ENCODE results near the gene PDIA5.

The PDIA5 gene

DNA sequence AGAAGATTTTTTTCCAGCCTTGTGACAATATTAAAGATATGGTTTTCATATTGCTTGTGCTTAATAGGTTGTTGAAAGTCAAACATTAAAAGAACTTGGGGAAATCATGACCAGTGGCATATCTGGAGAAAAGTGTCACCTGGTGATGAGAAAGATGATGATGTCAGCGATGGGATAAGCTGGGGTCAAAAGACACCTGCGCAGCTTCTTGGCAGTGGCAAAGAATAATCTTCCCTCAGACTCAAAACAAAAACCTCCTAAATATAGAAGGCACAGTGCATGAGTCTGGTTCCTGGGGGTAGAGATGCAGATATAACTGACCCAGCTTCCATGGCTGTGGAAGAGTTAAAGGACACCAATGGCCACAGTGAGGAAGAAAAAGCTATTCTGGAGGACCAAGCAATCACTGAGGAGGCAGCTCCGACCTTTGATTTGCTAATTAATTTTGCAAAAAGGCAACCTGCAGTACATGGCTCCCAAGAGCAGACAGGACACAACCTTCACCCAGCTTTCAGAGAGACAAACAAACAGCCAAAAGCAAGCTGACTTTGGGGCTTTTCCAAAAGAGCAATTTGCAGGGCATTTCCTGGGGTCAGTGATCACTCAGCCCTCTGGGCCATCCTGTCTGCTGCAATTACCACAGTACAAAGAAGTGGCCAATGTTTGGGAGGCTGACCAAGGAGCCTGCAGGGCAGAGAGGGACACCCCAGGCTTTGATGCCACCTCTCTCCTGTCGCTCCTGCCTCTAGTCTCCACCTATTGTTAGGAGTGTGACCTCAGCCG lies 21.7 kb upstream of the PDIA5 start:
- no peak for DNase-seq

- DNase-seq, result no peak
These were observed 20.4 kb upstream of the PDIA5 start for GRCh38 chr3:123046262-123047061.

- DNase-seq, result no peak
These were observed 19.8 kb upstream of the PDIA5 start for GRCh38 chr3:123047062-123047319.

DNA sequence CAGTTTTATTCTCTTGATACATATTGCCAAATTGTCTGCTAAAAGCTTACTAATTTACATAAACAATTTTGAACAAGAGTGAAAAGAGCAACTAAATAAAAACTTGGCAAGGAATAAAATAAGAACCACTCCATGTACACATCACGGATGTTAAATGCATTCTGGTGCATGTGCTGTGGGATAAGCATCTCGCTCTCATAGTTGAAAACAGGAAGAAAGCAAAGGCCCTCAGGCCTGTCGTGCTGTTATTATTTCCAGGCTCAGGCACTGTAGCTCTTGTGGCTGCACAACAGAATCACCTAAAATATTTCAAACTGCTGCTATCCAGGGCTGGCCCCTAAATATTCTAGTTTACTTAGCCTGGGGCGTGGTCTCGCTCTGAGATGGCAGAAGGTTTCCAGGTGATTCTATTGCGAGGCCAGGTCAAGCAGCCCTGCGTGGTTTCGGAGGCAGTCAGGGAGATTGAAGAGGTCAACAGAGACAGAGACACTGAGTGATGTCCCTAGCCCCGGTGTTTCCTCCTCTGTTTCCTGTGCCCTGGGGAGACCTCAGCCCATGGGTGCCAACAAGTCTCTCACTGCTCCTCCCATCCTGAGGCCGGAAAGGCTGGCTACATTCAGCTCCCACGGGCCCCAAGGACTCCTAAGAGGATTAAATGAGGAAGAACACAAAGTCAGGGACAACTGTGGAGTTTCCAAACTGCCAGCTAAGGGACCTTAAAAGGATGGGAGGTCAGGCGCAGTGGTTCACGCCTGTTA lies 18.2 kb upstream of the PDIA5 start:
- DNase-seq, result no peak

GRCh38 chr3:123050666-123051065 lies 16.2 kb upstream of the PDIA5 start:
- no peak for DNase-seq

GRCh38 chr3:123053107-123053506 lies 13.7 kb upstream of the PDIA5 start:
- DNase-seq, result no peak

DNA sequence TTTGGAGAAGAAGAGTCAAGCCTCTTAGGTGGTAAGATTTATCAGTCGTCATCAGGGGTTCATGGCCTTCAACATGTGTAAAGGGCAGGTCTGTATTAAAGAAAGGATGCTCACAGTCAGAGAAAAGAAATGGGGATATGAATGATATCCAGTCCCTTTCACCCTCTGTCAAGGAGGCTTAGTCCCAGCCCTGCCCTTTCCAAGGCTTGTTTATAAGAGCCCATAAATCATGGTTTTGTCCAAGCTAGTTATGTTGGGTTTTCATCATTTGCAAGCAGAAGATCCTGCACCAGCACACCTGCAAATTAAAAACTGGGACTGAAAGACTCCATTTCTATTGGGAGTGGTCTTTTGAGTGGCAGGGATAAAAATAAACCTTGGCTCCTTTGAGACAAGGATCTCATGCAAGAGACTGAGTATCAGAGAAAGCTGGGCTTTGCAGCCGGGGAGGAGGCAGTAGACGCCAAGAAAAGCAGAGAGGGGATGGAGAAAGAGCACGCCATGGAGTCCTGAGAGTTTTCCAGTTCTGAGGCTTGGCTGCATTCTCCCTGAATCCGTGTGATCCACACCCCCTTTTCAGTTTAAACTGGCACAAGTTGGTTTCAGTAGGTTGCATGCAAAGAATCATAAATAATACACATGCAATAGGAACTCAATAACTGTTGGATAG lies 12.6 kb upstream of the PDIA5 start:
- DNase-seq, result no peak

DNA sequence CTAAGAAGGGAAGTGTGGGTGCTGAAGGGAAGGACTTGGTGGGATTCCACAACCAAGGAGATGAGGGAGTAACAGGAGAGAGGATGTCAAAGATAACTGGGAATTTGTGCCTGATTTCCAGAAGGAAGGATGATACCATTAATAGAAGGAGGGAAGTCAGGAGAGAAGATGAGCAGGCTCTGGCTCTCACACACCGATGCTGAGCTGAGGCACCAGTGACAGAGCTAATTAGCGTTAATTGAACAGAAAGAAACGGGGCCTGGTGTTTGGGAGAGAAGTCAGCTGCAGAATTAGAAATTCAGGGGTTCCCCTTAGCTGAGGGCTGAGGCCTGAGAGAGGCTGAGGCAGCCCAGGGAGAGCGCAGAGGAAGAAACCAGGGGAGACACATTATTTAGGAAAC lies 11.9 kb upstream of the PDIA5 start:
- DNase-seq, result no peak

GRCh38 chr3:123055352-123055751 lies 11.5 kb upstream of the PDIA5 start:
- DNase-seq, result no peak

DNA sequence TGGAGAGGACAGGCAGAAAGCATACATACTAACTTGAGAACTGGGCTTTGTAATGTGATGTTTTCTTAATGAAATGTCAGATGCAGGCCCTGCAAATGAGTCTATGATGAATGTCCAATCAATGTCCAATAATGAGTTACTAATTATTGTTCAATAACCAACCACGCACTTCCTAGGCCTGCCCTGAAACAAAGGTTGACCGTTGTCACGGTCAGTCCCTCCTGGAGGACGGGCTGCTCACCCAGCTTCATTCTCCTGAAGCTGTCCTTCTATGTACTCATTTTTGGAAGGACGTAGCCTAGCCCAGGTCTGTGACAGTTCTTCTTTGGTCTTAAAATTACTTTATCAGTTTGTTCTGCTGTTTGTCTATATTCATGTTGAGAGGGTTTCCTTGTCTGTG lies 8.3 kb upstream of the PDIA5 start:
- no peak for DNase-seq

DNA sequence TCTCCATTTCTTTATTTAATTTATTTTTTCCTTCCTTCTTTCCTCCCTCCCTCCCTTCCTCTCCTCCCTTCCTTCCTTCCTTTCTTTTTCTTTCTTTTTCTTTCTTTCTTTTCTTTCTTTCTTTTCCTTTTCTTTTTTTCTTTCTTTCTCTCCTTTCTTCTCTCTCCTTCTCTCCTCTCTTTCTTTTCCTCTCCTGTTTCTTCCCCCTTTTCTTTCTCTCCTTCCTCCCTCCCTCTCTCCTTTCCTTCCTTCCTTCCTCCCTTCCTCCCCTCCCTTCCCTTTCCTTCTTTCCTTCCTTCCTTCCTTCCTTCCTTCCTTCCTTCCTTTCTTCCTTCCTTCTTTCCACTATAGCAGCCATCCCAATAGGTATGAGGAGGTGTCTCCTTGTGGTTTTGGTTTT lies 6.8 kb upstream of the PDIA5 start:
- DNase-seq, result no peak

- no peak for DNase-seq
These were observed 5.0 kb upstream of the PDIA5 start for GRCh38 chr3:123061856-123062255.

DNA sequence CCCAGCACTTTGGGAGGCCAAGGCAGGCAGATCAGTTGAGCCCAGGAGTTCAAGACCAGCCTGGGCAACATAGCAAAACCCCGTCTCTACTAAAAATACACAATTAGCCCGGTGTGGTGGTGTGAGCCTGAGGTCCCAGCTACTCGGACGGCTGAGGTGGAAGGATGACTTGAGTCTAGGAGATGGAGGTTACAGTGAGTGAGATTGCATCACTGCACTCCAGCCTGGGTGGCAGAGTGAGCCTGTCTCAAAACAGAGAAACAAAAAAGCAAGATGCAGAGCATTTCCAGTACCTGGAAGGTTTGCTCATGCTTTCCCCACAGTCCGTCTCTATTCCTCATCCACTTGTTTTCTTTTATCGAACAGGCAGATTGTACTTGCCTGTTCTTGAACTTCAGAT lies 3.8 kb upstream of the PDIA5 start:
- DNase-seq, result no peak

GRCh38 chr3:123064506-123064905 lies 2.3 kb upstream of the PDIA5 start:
- DNase-seq, result no peak

GRCh38 chr3:123064914-123065313 lies 1.9 kb upstream of the PDIA5 start:
- DNase-seq, result no peak

- no peak for DNase-seq
These were observed 278 bp upstream of the PDIA5 start for GRCh38 chr3:123066599-123066895.

- no peak for DNase-seq
These were observed 1.1 kb downstream of the PDIA5 start for GRCh38 chr3:123067689-123068600.

GRCh38 chr3:123068601-123069381 lies 2.0 kb downstream of the PDIA5 start:
- DNase-seq, result no peak

DNA sequence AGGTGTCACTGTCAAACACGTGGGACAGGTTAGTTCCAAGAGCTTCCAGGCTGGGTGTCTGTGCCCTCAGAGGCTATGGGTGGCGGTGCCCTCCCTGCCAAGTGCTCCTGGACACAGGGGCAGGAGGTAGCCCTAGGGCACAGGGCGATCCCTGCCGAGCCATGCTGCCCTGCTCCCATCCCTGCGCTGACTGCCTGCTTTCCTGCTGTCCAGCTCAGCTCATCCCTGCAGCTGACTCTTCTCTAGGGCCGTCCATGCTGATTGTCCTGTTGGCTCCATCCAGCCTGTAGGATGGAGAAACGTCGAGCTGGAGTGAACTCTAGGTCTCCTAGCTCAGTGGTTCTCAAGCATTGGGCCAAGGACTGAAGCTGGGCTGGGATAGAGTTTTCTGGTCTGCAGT lies 3.7 kb downstream of the PDIA5 start:
- no peak for DNase-seq

GRCh38 chr3:123071146-123071545 lies 4.3 kb downstream of the PDIA5 start:
- no peak for DNase-seq

DNA sequence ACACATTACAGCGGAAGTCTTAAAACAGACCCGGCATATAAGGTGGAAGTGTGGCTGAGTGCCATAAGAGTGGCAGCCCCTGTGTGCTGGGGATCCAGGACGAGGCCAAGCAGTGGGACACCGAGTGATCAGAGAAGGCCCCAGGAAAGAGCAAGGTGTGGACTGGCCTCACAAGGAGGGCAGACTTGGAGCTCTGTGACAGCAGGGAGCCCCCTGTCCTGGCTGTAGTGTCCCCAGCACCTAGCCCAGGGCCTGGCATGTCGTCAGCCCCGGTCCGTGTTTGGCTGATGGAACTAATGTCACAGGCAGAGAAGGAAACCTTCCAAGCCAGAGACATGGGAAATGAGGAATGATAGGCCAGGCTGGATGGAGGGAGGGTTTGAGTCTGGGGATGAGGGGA lies 4.8 kb downstream of the PDIA5 start:
- no peak for DNase-seq

DNA sequence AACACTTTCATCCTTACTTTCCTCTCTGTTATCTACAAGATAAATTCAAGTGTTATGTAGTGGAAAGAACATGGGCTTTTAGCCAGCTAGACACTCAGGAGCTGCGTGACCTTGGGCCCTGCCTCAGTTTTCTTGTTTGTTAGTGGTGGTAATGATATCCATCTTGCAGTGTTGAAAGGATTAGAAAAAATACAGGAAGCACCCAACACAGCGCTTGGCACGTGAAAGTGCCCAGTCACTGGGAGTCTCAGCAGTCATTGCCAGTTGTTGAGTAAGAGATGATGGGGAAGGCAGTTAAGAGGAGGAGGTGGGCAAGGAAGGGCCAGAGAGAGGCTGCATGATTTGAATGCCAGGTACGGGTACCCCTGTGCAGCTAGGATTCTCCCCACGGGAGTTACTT lies 5.3 kb downstream of the PDIA5 start:
- no peak for DNase-seq

All from activated CD8-positive, alpha-beta memory T cell treated with anti-CD3 and anti-CD28 coated beads, Interleukin-2, amount 50 U/mL, for 4 hours (primary cell).